ENCODE results near the gene SPATA32.
A peak's percentile ranks its signal among the peaks of the same experiment; 100 is the strongest.

Gene SPATA32

DNA sequence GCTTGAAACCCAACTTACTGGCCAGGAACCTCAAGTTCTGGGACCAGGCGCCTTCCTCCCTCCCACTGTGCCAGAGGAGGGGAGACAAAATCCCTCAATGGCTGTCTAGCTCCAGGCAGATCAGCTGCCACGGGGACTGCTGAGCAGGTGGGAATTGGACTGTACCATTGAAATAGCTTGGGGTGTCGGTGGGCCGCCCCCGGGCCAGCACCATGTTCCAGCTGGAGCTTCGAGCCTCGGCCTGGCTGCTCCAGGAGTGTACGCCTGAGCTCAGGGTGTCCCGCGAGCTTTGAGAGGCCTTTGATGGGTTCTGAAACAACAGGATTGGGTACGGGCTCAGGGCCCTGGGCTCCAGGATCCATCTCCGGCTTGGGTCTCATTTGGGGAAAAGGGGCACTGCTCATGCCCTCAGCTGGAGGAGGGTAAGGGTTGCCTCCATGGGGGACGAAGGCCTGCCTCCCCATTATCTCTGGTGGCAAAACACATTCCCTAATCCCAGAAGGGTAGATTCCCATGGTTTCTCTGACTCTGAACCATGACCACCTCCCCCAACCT, 4.6 kb upstream of the SPATA32 start:
- TF ChIP-seq, protein P1, sequence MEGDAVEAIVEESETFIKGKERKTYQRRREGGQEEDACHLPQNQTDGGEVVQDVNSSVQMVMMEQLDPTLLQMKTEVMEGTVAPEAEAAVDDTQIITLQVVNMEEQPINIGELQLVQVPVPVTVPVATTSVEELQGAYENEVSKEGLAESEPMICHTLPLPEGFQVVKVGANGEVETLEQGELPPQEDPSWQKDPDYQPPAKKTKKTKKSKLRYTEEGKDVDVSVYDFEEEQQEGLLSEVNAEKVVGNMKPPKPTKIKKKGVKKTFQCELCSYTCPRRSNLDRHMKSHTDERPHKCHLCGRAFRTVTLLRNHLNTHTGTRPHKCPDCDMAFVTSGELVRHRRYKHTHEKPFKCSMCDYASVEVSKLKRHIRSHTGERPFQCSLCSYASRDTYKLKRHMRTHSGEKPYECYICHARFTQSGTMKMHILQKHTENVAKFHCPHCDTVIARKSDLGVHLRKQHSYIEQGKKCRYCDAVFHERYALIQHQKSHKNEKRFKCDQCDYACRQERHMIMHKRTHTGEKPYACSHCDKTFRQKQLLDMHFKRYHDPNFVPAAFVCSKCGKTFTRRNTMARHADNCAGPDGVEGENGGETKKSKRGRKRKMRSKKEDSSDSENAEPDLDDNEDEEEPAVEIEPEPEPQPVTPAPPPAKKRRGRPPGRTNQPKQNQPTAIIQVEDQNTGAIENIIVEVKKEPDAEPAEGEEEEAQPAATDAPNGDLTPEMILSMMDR (conservative IDR thresholded peaks at IDR 0.05; ENCODE audit: low read depth) = no peak
- POLR2A ChIA-PET (ENCODE audit: low non-redundant PET) = interaction anchor here (0.6 kb wide), 1 partner anchor 118 kb away, joined by 3 read pairs; the partner anchor contains the start of gene HEXIM1
- no peak for DNase-seq (ENCODE audit: low spot score)
- CTCF ChIA-PET = interaction anchor here (0.7 to 2.6 kb wide), 5 partner anchors 11 to 92 kb away, joined by 3 to 17 read pairs (median 4); no protein-coding TSS in a partner anchor
- peak overlapping the region; percentile 66 for H3K27ac ChIP-seq

DNA sequence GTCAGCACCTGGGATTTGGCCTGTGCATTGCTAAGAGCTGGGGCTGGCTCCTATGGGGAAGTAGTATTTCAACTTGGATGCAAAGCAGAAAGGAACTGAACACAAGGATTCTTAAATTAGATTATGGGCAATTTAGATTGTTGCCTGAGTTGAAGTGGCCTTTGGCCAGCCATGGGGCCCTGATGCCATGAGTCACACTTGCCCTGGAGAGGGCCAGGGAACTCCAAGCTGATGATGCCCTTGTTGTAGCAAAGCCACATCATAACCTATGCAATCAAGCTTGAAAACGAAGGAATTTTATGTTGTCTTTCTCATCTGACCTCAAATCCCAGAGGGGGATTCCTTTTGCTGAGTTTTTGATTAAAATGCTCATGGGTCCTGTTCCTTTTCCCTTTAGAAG, 3.9 kb upstream of the SPATA32 start:
- DNase-seq (ENCODE audit: low spot score) = no peak
- ChIA-PET CTCF (interaction anchor here (0.6 to 2.6 kb wide), 7 partner anchors 11 to 107 kb away, joined by 3 to 17 read pairs (median 4); no protein-coding TSS in a partner anchor), POLR2A (ENCODE audit: low non-redundant PET) (no interaction called here)
- H3K27ac ChIP-seq = peak overlapping the region; percentile 66
- TF ChIP-seq, protein P1 (conservative IDR thresholded peaks at IDR 0.05; ENCODE audit: low read depth) = no peak

GRCh38 chr17:45264988-45265387, 3.1 kb upstream of the SPATA32 start:
- TF ChIP-seq, protein P1 (conservative IDR thresholded peaks at IDR 0.05; ENCODE audit: low read depth) = no peak
- no peak for DNase-seq (ENCODE audit: low spot score)
- POLR2A ChIA-PET (ENCODE audit: low non-redundant PET) = no interaction called here
- CTCF ChIA-PET = interaction anchor here (0.9 to 2.6 kb wide), 3 partner anchors 11 to 108 kb away, joined by 3 to 17 read pairs (median 4); no protein-coding TSS in a partner anchor
- H3K27ac ChIP-seq = peak overlapping the region; percentile 66

DNA sequence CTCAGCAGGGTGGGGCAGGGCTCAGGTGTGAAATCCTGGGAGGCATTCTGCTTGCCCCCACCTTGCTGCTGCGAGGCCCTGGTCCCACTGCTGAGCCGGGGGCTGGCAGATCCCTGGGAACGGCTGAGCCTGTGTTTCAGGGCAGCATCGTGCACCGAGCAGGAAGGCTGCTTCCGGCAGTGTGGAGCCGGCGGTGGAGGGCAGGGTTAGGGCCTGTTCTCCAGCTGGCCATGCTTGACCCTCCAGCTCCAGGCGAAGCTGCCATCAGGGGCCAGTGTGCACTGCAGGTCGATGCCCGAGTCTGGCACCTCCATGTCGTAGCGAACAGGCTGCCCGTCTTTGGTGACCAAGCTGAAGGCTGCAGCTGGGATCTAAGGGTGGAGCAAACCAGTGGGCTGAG, 2.5 kb upstream of the SPATA32 start:
- ChIA-PET CTCF (no interaction called here), POLR2A (ENCODE audit: low non-redundant PET) (no interaction called here)
- no peak for DNase-seq (ENCODE audit: low spot score)
- H3K27ac ChIP-seq = peak overlapping the region; percentile 66
- TF ChIP-seq, protein P1 (conservative IDR thresholded peaks at IDR 0.05; ENCODE audit: low read depth) = no peak

- no peak for DNase-seq (ENCODE audit: low spot score)
- CTCF ChIA-PET = interaction anchor here (0.7 to 1.2 kb wide), 4 partner anchors 120 to 588 kb away, joined by 3 to 8 read pairs (median 3); no protein-coding TSS in a partner anchor
- peak overlapping the region; percentile 66 for H3K27ac ChIP-seq
- POLR2A ChIA-PET (ENCODE audit: low non-redundant PET) = no interaction called here
- TF ChIP-seq, protein P1 (conservative IDR thresholded peaks at IDR 0.05; ENCODE audit: low read depth) = no peak
Measured at GRCh38 chr17:45263477-45263860, 1.6 kb upstream of the SPATA32 start.

DNA sequence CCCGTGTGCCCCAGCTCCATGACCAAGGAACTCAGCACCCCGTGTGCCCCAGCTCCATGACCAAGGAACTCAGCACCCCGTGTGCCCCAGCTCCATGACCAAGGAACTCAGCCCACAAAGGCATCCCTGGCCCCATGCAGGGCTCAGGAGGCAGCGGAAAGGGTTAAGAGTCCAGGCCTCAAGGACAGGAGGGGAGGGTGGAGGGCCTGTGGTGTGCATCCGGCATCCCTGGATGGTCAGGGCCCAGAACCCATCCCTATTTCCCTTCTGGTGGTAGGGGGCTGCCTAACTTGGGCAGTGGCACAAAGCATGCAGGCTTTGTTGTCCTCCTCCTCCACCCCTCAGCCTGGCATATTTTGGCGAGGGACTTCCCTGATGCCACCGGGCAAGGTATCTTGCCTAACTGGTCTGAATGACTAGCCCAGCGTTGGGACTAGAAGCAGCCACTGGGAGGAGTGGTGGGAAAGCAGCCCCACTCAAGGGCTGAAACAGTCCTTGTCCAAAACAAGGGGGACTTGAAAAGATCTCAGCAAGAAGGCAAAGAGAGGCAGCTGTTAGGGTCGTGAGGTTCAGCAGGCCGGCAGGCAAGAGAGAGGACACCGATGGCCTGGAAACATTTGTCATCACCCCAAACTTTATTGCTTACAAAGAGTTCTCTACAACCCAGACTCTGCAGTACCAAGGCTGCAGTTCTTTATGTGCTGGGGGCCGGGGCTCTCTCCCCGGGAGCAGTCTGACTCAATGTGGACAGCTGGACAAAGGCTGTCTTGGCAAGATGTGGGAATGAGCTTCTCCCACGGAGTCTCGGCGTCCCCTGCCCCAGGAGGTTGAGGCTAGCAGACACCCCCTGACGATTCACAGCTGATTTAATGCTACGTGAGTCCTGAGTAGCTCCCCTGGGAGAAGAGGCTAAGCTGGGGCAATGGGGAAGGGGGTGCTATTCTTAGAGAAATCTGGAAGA, 902 bp upstream of the SPATA32 start:
- TF ChIP-seq, protein P1 (conservative IDR thresholded peaks at IDR 0.05; ENCODE audit: low read depth) = no peak

More for the DNA sequence above, 902 bp upstream of the SPATA32 start:
- ChIA-PET POLR2A (ENCODE audit: low non-redundant PET) (no interaction called here), CTCF (interaction anchor here (0.7 to 1.2 kb wide), 4 partner anchors 121 to 589 kb away, joined by 3 to 8 read pairs (median 3); no protein-coding TSS in a partner anchor)
- H3K27ac ChIP-seq = peak overlapping the region; percentile 66
- DNase-seq (ENCODE audit: low spot score) = no peak
